A673 (cell line): ENCODE measurements around the gene WSCD2.

ENCODE experiments used
- CTCF ChIP-seq: fragments of 300-800, 200-600 bp; sonication (generic); conservative IDR thresholded peaks from 2 replicates; pipeline ENCODE4 v1.5.1; 2017; ENCODE audit warnings: low read depth, mild to moderate bottlenecking, antibody characterized with exemption, low read length, moderate library complexity, mixed read lengths
- EZH2 ChIP-seq: fragments of 200-600 bp; sonication (generic); IDR thresholded peaks from 2 replicates; pipeline ENCODE4 v1.6.1; 2017; ENCODE audit warnings: borderline replicate concordance, low read depth, mild to moderate bottlenecking, mixed read lengths, antibody characterized with exemption, low read length; ENCODE audit not compliant: poor library complexity, severe bottlenecking

GRCh38 chr12:108080363-108080762 is 48.7 kb upstream of the WSCD2 start:
- no peak for TF ChIP-seq CTCF
- no peak for TF ChIP-seq EZH2
